AG10803 (cell line): ENCODE data around the gene SP140.
"Not testable (repeated sequence)": the region's sequence is repeated elsewhere in the genome, so short reads cannot be mapped to it uniquely, and the experiment has no call there.

Source experiments
- DNase-seq: peaks from one replicate; pipeline ENCODE4 v3.0.0; 2010; ENCODE audit warnings: low read depth
- H3K4me3 ChIP-seq: 2 replicates; pipeline ENCODE4 v1.5.1; 2011; ENCODE audit warnings: mild to moderate bottlenecking, low read length, control low read depth
- TF ChIP-seq, protein P1 (sequence below): conservative IDR thresholded peaks from 2 replicates; pipeline ENCODE4 v1.5.1; 2011; ENCODE audit warnings: mild to moderate bottlenecking, low read length, control low read depth, inconsistent platforms

SP140 gene

GRCh38 chr2:230217424-230217823 is 8.1 kb upstream of the SP140 start:
- no peak for DNase-seq
- TF ChIP-seq, protein P1, sequence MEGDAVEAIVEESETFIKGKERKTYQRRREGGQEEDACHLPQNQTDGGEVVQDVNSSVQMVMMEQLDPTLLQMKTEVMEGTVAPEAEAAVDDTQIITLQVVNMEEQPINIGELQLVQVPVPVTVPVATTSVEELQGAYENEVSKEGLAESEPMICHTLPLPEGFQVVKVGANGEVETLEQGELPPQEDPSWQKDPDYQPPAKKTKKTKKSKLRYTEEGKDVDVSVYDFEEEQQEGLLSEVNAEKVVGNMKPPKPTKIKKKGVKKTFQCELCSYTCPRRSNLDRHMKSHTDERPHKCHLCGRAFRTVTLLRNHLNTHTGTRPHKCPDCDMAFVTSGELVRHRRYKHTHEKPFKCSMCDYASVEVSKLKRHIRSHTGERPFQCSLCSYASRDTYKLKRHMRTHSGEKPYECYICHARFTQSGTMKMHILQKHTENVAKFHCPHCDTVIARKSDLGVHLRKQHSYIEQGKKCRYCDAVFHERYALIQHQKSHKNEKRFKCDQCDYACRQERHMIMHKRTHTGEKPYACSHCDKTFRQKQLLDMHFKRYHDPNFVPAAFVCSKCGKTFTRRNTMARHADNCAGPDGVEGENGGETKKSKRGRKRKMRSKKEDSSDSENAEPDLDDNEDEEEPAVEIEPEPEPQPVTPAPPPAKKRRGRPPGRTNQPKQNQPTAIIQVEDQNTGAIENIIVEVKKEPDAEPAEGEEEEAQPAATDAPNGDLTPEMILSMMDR, result no peak
- H3K4me3 ChIP-seq, result no peak overlapping the region

DNA sequence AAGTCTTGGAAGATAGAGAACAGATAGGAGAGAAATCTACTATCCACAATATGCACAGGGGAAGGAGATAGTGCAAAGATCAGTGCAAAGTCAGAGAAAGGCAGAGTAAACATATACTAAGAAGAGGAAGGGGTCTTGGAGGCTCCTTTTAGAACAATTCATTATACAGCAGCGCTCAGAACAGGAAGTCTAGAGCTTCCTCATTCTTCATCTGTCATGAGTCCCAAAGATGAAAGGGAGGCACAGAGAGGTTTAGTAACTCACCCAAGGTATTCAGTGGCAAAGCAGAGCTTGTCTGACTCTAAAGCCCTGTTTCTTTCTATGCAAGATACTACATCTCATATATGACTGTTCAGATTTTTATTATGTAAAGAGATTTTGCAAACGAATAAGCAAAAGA is 7.1 kb upstream of the SP140 start:
- no peak for DNase-seq
- no peak overlapping the region for H3K4me3 ChIP-seq
- TF ChIP-seq, protein P1, result no peak

GRCh38 chr2:230219419-230220331 is 5.9 kb upstream of the SP140 start, which contains the start of gene SP110:
TSS of gene SP110 (minus strand) at chr2:230219984. CDS start at chr2:230216927, 3,057 bp downstream.
- H3K4me3 ChIP-seq, result peak within 1 kb of the TSS; percentile 87
- TF ChIP-seq, protein P1, result no peak
- peak; percentile 85 for DNase-seq

DNA sequence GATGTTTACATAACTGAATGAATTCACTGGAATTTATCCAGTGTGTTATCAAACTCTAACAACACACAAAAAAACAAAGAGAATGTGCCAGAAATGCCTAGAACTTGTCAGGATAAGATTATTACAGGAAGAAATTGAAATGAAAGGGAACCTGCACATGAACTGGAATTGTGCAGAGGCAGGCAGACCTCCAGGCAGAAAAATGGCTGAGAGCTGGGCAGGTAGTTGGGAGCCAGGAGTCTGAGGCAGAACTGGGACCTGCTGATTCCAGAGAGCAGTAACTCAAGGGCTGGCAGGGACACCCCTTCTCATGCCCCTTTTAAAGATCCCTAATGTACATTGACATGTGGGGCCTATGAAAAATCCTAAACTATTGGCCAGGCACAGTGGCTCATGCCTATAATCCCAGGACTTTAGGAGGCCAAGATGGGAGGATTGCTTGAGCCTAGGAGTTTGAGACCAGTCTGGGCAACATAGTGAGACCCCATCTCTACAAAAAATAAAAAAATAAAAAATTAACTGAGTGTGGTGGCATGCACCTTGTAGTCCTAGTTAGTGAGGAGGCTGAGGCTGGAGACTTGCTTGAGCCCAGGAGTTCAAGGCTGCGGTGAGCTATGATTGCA is 5.1 kb upstream of the SP140 start:
- H3K4me3 ChIP-seq, result peak overlapping the region; percentile 87
- TF ChIP-seq, protein P1, result no peak
- DNase-seq, result no peak

DNA sequence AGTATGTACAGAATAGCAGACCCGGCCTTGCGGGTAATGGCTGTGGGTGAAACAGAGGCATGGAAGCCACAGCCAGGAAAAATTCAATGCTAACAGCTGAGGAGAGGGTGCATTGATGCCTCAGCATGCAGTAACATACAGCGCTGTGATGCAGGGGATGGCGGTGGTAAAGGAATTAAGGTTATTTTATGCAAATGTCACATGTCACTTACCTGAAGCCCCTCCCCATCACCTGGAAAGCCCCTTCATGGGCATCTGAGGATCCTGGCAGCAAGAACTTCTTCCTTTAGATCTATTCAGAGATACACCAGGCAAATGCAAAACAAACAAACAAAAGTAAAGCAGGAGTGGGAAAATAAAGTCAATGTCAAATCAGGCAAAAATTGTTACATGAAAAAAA is 4.0 kb upstream of the SP140 start:
- TF ChIP-seq, protein P1, result no peak
- DNase-seq, result no peak
- H3K4me3 ChIP-seq, result no peak overlapping the region

DNA sequence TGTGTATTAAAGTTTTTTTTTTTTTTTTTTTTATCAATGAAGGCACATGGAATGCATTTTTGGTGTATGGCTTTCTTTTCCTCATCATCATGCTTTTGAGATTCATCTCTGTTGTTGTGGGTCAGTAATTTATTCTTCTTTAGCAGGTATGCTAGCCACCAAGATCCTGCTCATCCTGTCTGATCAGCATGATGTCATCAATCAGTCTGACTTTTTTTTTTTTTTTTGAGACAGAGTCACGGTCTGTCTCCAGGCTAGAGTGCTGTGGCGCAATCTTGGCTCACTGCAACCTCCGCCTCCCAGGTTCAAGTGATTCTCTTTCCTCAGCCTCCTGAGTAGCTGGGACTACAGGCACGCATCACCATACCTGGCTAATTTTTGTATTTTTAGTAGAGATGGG is 2.7 kb upstream of the SP140 start:
- not testable (repeated sequence) for DNase-seq, H3K4me3 ChIP-seq

DNA sequence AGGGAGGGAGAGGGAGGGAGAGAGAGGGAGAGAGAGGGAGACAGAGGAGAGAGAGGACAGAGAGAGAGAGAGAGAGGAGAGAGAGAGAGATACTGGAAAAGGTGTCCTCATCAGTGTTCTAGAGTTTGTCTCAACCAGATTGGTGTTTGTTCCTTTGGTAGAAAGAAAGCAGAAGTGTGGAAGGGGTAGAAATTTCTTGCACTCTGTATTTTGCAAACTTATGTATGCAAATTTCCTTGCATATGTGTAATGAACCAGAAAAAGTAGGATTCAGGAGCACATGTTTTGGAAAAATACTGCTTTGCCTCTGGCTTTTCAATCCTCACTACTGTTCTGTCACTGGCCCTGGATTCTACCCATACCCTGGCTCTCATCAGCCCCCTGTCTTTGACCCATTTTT is 1.1 kb upstream of the SP140 start:
- no peak overlapping the region for H3K4me3 ChIP-seq
- TF ChIP-seq, protein P1, result no peak
- no peak for DNase-seq
